ENCODE measurements around the gene TBC1D19. TPM values are rescaled to one million over a fixed set of nuclear protein-coding genes. Genes with fewer than 3 reads are reported as not detected.

Gene TBC1D19
- total and polyA plus RNA-seq, 9 of the 15 experiments (the other 6 are each of a cell fraction or from before 2014, with no cell fraction given), result 0.73 to 5.6 (median 3.7) TPM

- BruUV-seq (replicated peaks), result no TSS peak
Observed at GRCh38 chr4:26707342-26707741, 123.5 kb downstream of the TBC1D19 start.

More at GRCh38 chr4:26707342-26707741, 123.5 kb downstream of the TBC1D19 start:
- DNase-seq (ENCODE audit: extremely low read depth in 1 of 4, low spot score in 3 of 4) (no peak), ATAC-seq (no peak), FAIRE-seq (no peak)
- ChIA-PET POLR2A (interaction anchor here (0.6 kb wide), 2 partner anchors 8 to 25 kb away, joined by 3 read pairs; no protein-coding TSS in a partner anchor), CTCF (ENCODE audit: low intra/inter-chr PET ratio) (no interaction called here)
- no peak overlapping the region for H3K4me2 ChIP-seq (ENCODE audit: insufficient read depth, low read length)
- in situ Hi-C loops (cut with MboI), result loop anchor here (5.0 kb wide), 1 partner anchor 245 kb away; no protein-coding TSS in a partner anchor
- TF ChIP-seq PHF20 (IDR thresholded peaks at IDR 0.05; ENCODE audit: partially characterized antibody), result no peak
- no peak for TF ChIP-seq U2AF1 (optimal IDR thresholded peaks at IDR 0.05; ENCODE audit: low read depth, low read length)
- no peak for TF ChIP-seq ZNF785 (CRISPR knock-in tag; IDR thresholded peaks at IDR 0.05)
- no peak for TF ChIP-seq SP2 (IDR thresholded peaks at IDR 0.05; ENCODE audit: extremely low read depth, low read depth, low read length, poor library complexity, severe bottlenecking)
- TF ChIP-seq C11orf30 (IDR thresholded peaks at IDR 0.05; ENCODE audit: low read depth), result peak; percentile 54; the same call in 1 of the 2 replicates
- TF ChIP-seq ZNF316 (IDR thresholded peaks at IDR 0.05), result peak; percentile 82
- TF ChIP-seq ZBTB12 (CRISPR knock-in tag; IDR thresholded peaks at IDR 0.05), result no peak
- TF ChIP-seq RBM15 (IDR thresholded peaks at IDR 0.05; ENCODE audit: insufficient read depth, low read length), result no peak
- TF ChIP-seq CEBPB (tag; IDR thresholded peaks at IDR 0.05), result no peak
- no peak for TF ChIP-seq ELF1 (tag; IDR thresholded peaks at IDR 0.05)
- no peak for TF ChIP-seq BHLHE40 (IDR thresholded peaks at IDR 0.05; ENCODE audit: low read length)
- TF ChIP-seq MTA3 (IDR thresholded peaks at IDR 0.05; ENCODE audit: borderline replicate concordance), result no peak
- TF ChIP-seq SIRT6 (IDR thresholded peaks at IDR 0.05; ENCODE audit: low read depth, low read length), result no peak
- TF ChIP-seq SMARCC2 (IDR thresholded peaks at IDR 0.05; ENCODE audit: low read depth), result no peak
- TF ChIP-seq ZNF384 (IDR thresholded peaks at IDR 0.05; ENCODE audit: low read depth, low read length), result no peak
- no peak for TF ChIP-seq CREB1 (IDR thresholded peaks at IDR 0.05)
- no peak for TF ChIP-seq CREB1 (CRISPR knock-in tag; IDR thresholded peaks at IDR 0.05)
- H4K20me1 ChIP-seq (replicated peaks; ENCODE audit: control insufficient read depth, insufficient read depth, low read length), result no peaks in the 10 kb centered on the region
- no peaks in the 10 kb centered on the region for H3K79me2 ChIP-seq (ENCODE audit: control insufficient read depth, insufficient read depth, low read length)
- no peaks in the 10 kb centered on the region for H3K27me3 ChIP-seq (ENCODE audit: control insufficient read depth in 2 of 2, insufficient read depth in 2 of 2, low read length in 2 of 2)
- H3K27ac ChIP-seq (ENCODE audit: extremely low read depth, low read depth, low read length), result no peak overlapping the region
- H3K9me3 ChIP-seq (replicated peaks; ENCODE audit: control insufficient read depth, insufficient read depth, low read depth, low read length), result no peaks in the 10 kb centered on the region; the same call in 1 of the 2 replicates
- no peaks in the 10 kb centered on the region for H3K36me3 ChIP-seq (ENCODE audit: control insufficient read depth, insufficient read depth, low read length)
- H3K9ac ChIP-seq (ENCODE audit: insufficient read depth in 1 of 2, low read depth in 2 of 2, low read length in 2 of 2), result no peak overlapping the region
- H2AFZ ChIP-seq (ENCODE audit: low read depth, low read length), result no peak overlapping the region
- intact Hi-C loops (cut with micrococcal nuclease), result no loop called here
- 38% methylated on average over 1 of the region's 1 CpG for WGBS (ENCODE audit: insufficient coverage, low coverage, missing lambda C conversion rate)
- peaks cover 0 to 1% of the 10 kb centered on the region in 2 experiments; a peak in 1 of 5 replicates for H3K4me1 ChIP-seq (replicated peaks in 1 of 2; ENCODE audit: control insufficient read depth in 2 of 2, insufficient read depth in 2 of 2, low read length in 2 of 2)
- no peak overlapping the region for H3K4me3 ChIP-seq
- H3K9me1 ChIP-seq (ENCODE audit: control insufficient read depth, insufficient read depth, low read length), result no peaks in the 10 kb centered on the region
